Epidermal melanocyte (primary cell): ENCODE data around the gene PIGX.

Experiments
- DNase-seq: peaks from one replicate; pipeline ENCODE4 v3.0.0; 2011; ENCODE audit warnings: low spot score; ENCODE audit not compliant: insufficient read length

PIGX gene

GRCh38 chr3:196711838-196712513 lies at the start of gene PIGX, which contains the start of gene CEP19:
PIGX (plus strand) TSS chr3:196712377.
CEP19 (minus strand) TSS chr3:196712250; CDS start chr3:196708657, 3,593 bp downstream.
- peak; percentile 91 for DNase-seq

GRCh38 chr3:196662711-196663571 lies 49.2 kb upstream of the PIGX start:
- no peak for DNase-seq

- DNase-seq, result peak; percentile 36
These were observed 45.9 kb upstream of the PIGX start for GRCh38 chr3:196666001-196666867.

- no peak for DNase-seq
These were observed 44.9 kb upstream of the PIGX start for GRCh38 chr3:196667056-196667825.

GRCh38 chr3:196670339-196670738 lies 41.8 kb upstream of the PIGX start:
- DNase-seq, result no peak

GRCh38 chr3:196673632-196674031 lies 38.5 kb upstream of the PIGX start:
- no peak for DNase-seq

- DNase-seq, result no peak
These were observed 34.8 kb upstream of the PIGX start for GRCh38 chr3:196677353-196677752.

- DNase-seq, result no peak
These were observed 34.2 kb upstream of the PIGX start for GRCh38 chr3:196677931-196678330.

GRCh38 chr3:196684548-196685407 lies 27.4 kb upstream of the PIGX start:
- peak; percentile 71 for DNase-seq

GRCh38 chr3:196686436-196686835 lies 25.7 kb upstream of the PIGX start:
- DNase-seq, result no peak

- no peak for DNase-seq
These were observed 23.8 kb upstream of the PIGX start for GRCh38 chr3:196688349-196688748.

- no peak for DNase-seq
These were observed 22.1 kb upstream of the PIGX start for GRCh38 chr3:196689941-196690660.

- DNase-seq, result no peak
These were observed 20.8 kb upstream of the PIGX start for GRCh38 chr3:196691386-196691785.

- DNase-seq, result peak; percentile 46
These were observed 18.0 kb upstream of the PIGX start for GRCh38 chr3:196694202-196694638.

- DNase-seq, result no peak
These were observed 17.0 kb upstream of the PIGX start for GRCh38 chr3:196694941-196695848.

GRCh38 chr3:196695849-196696226 lies 16.3 kb upstream of the PIGX start:
- DNase-seq, result no peak

- no peak for DNase-seq
These were observed 14.9 kb upstream of the PIGX start for GRCh38 chr3:196697270-196697669.

GRCh38 chr3:196699749-196700148 lies 12.4 kb upstream of the PIGX start:
- no peak for DNase-seq
